Measurements from ENCODE around the gene FLOT1. TPM values are rescaled to one million over a fixed set of nuclear protein-coding genes. Genes with fewer than 3 reads are reported as not detected.
A peak's percentile ranks its signal among the peaks of the same experiment; 100 is the strongest.

Gene FLOT1
- total and polyA plus RNA-seq, 9 of the 15 experiments (the other 6 are each of a cell fraction or from before 2014, with no cell fraction given) = 11.7 to 149 (median 118) TPM

- TF ChIP-seq HOMEZ (CRISPR knock-in tag; IDR thresholded peaks at IDR 0.05) = no peak
- peak; percentile 42; the same call in 1 of the 2 replicates for TF ChIP-seq CHD2 (IDR thresholded peaks at IDR 0.05; ENCODE audit: low read depth, low read length)
- TF ChIP-seq E2F3 (CRISPR knock-in tag; IDR thresholded peaks at IDR 0.05) = peak; percentile 6; the same call in 1 of the 2 replicates
- TF ChIP-seq CTCFL (IDR thresholded peaks at IDR 0.05; ENCODE audit: borderline replicate concordance, insufficient read depth, low read depth, low read length, poor library complexity, severe bottlenecking) = no peak
- TF ChIP-seq CCAR2 (IDR thresholded peaks at IDR 0.05; ENCODE audit: low read depth, low read length) = no peak
- TF ChIP-seq ZBTB1 (CRISPR knock-in tag; IDR thresholded peaks at IDR 0.05; ENCODE audit: borderline replicate concordance, low read depth) = peak; percentile 44
- peak; percentile 19; the same call in 1 of the 2 replicates for TF ChIP-seq ZC3H11A (IDR thresholded peaks at IDR 0.05; ENCODE audit: low read depth, low read length)
- 0 out of 4 replicates have a peak, but pooled peaks of 1 of the 2 experiments have one; percentile 31 for TF ChIP-seq FOXA3 (CRISPR knock-in tag; conservative IDR thresholded peaks at IDR 0.05 in 1 of 2, IDR thresholded peaks at IDR 0.05 in 1 of 2)
- peak; percentile 59; the same call in 1 of the 2 replicates for TF ChIP-seq NR3C1 (CRISPR knock-in tag; IDR thresholded peaks at IDR 0.05)
- TF ChIP-seq ZNF23 (CRISPR knock-in tag; IDR thresholded peaks at IDR 0.05) = no peak
- TF ChIP-seq TAF7 (tag; IDR thresholded peaks at IDR 0.05) = 0 out of 2 replicates have a peak, but pooled peaks have one; percentile 21
- no peak; the same call in 1 of the 2 replicates for TF ChIP-seq SAFB (IDR thresholded peaks at IDR 0.05; ENCODE audit: borderline replicate concordance, low read depth, low read length)
- TF ChIP-seq OTX1 (CRISPR knock-in tag; IDR thresholded peaks at IDR 0.05) = peak; percentile 67; the same call in 1 of the 2 replicates
- peak; percentile 7; the same call in 1 of the 2 replicates for TF ChIP-seq JUN (IDR thresholded peaks at IDR 0.05; ENCODE audit: borderline replicate concordance, low read depth, low read length)
- TF ChIP-seq JUN (CRISPR knock-in tag; IDR thresholded peaks at IDR 0.05; ENCODE audit: borderline replicate concordance) = no peak; the same call in 1 of the 2 replicates
- no peak for TF ChIP-seq CBX8 (IDR thresholded peaks at IDR 0.05; ENCODE audit: borderline replicate concordance, extremely low read depth, low read depth, low read length, poor library complexity, severe bottlenecking)
- TF ChIP-seq ZNF324 (CRISPR knock-in tag; IDR thresholded peaks at IDR 0.05) = no peak; the same call in 1 of the 2 replicates
- peak; percentile 95 for TF ChIP-seq ZBTB5 (IDR thresholded peaks at IDR 0.05)
- no peak for TF ChIP-seq BMI1 (IDR thresholded peaks at IDR 0.05; ENCODE audit: low read length)
Observed at GRCh38 chr6:30742316-30743098, at the start of gene FLOT1 (continued).
